Adipocyte (in vitro differentiated cells): ENCODE measurements around the gene SNCAIP.
A peak's percentile ranks its signal among the peaks of the same experiment; 100 is the strongest.

Source experiments
- DNase-seq: peaks from one replicate; pipeline ENCODE4 v3.0.0-alpha.2; 2015; ENCODE audit warnings: low read depth
- H3K27me3 ChIP-seq: replicated peaks from 2 replicates; pipeline ENCODE4 v1.7.0; 2013; ENCODE audit warnings: mild to moderate bottlenecking, low read length, moderate library complexity; ENCODE audit not compliant: control insufficient read depth, insufficient read depth
- H3K36me3 ChIP-seq: 2 replicates; pipeline ENCODE4 v1.7.0; 2013; ENCODE audit warnings: low read length, mild to moderate bottlenecking, moderate library complexity; ENCODE audit not compliant: control insufficient read depth, insufficient read depth, severe bottlenecking
- H3K4me1 ChIP-seq: 2 replicates; pipeline ENCODE4 v1.7.0; 2013; ENCODE audit warnings: mild to moderate bottlenecking, low read length, moderate library complexity; ENCODE audit not compliant: control insufficient read depth, insufficient read depth
- H3K4me3 ChIP-seq: 2 replicates; pipeline ENCODE4 v1.7.0; 2013; ENCODE audit warnings: mild to moderate bottlenecking, low read length, moderate library complexity
- H3K9ac ChIP-seq: 2 replicates; pipeline ENCODE4 v1.7.0; 2013; ENCODE audit warnings: mild to moderate bottlenecking, low read length, moderate library complexity
- H3K9me3 ChIP-seq: 2 replicates; pipeline ENCODE4 v1.7.0; 2013; ENCODE audit warnings: mild to moderate bottlenecking, low read length, moderate library complexity; ENCODE audit not compliant: control insufficient read depth

Gene SNCAIP

GRCh38 chr5:122415801-122416120, 103.7 kb downstream of the SNCAIP start:
- H3K4me1 ChIP-seq = no peaks in the 10 kb centered on the region
- no peak overlapping the region for H3K4me3 ChIP-seq
- DNase-seq = no peak
- H3K9ac ChIP-seq = no peak overlapping the region
- no peaks in the 10 kb centered on the region for H3K9me3 ChIP-seq
- no peaks in the 10 kb centered on the region for H3K27me3 ChIP-seq
- H3K36me3 ChIP-seq = no peaks in the 10 kb centered on the region

GRCh38 chr5:122419142-122419894, 107.3 kb downstream of the SNCAIP start:
- H3K9me3 ChIP-seq = no peaks in the 10 kb centered on the region
- no peaks in the 10 kb centered on the region for H3K4me1 ChIP-seq
- no peak for DNase-seq
- H3K9ac ChIP-seq = no peak overlapping the region
- no peaks in the 10 kb centered on the region for H3K27me3 ChIP-seq
- no peaks in the 10 kb centered on the region for H3K36me3 ChIP-seq
- no peak overlapping the region for H3K4me3 ChIP-seq

GRCh38 chr5:122420091-122420490, 108.1 kb downstream of the SNCAIP start:
- peak; percentile 53 for DNase-seq
- Histone ChIP-seq H3K9me3 (no peaks in the 10 kb centered on the region), H3K27me3 (no peaks in the 10 kb centered on the region), H3K9ac (no peak overlapping the region), H3K4me1 (no peaks in the 10 kb centered on the region), H3K4me3 (no peak overlapping the region), H3K36me3 (no peaks in the 10 kb centered on the region)

GRCh38 chr5:122420537-122421236, 108.7 kb downstream of the SNCAIP start:
- Histone ChIP-seq H3K27me3 (no peaks in the 10 kb centered on the region), H3K9ac (no peak overlapping the region), H3K4me1 (no peaks in the 10 kb centered on the region), H3K36me3 (no peaks in the 10 kb centered on the region), H3K4me3 (no peak overlapping the region), H3K9me3 (no peaks in the 10 kb centered on the region)
- no peak for DNase-seq

GRCh38 chr5:122421374-122422079, 109.5 kb downstream of the SNCAIP start:
- no peaks in the 10 kb centered on the region for H3K36me3 ChIP-seq
- DNase-seq = no peak
- no peaks in the 10 kb centered on the region for H3K4me1 ChIP-seq
- no peak overlapping the region for H3K4me3 ChIP-seq
- no peaks in the 10 kb centered on the region for H3K9me3 ChIP-seq
- H3K9ac ChIP-seq = no peak overlapping the region
- no peaks in the 10 kb centered on the region for H3K27me3 ChIP-seq

- no peak for DNase-seq
- H3K9ac ChIP-seq = no peak overlapping the region
Measured at GRCh38 chr5:122423221-122423620, 111.2 kb downstream of the SNCAIP start.

GRCh38 chr5:122424132-122424531, 112.1 kb downstream of the SNCAIP start:
- Histone ChIP-seq H3K9me3 (no peaks in the 10 kb centered on the region), H3K4me1 (no peaks in the 10 kb centered on the region), H3K4me3 (no peak overlapping the region), H3K36me3 (no peaks in the 10 kb centered on the region), H3K9ac (no peak overlapping the region), H3K27me3 (no peaks in the 10 kb centered on the region)
- no peak for DNase-seq

More at GRCh38 chr5:122423221-122423620, 111.2 kb downstream of the SNCAIP start:
- no peak overlapping the region for H3K4me3 ChIP-seq
- H3K36me3 ChIP-seq = no peaks in the 10 kb centered on the region
- H3K9me3 ChIP-seq = no peaks in the 10 kb centered on the region
- no peaks in the 10 kb centered on the region for H3K4me1 ChIP-seq
- H3K27me3 ChIP-seq = no peaks in the 10 kb centered on the region

- Histone ChIP-seq H3K27me3 (no peaks in the 10 kb centered on the region), H3K9me3 (no peaks in the 10 kb centered on the region), H3K4me3 (no peak overlapping the region), H3K9ac (no peak overlapping the region), H3K4me1 (no peaks in the 10 kb centered on the region), H3K36me3 (no peaks in the 10 kb centered on the region)
- no peak for DNase-seq
Measured at GRCh38 chr5:122426301-122426700, 114.3 kb downstream of the SNCAIP start.

- no peak for DNase-seq
- no peak overlapping the region for H3K9ac ChIP-seq
- H3K4me1 ChIP-seq = no peaks in the 10 kb centered on the region
- no peak overlapping the region for H3K4me3 ChIP-seq
- H3K9me3 ChIP-seq = no peaks in the 10 kb centered on the region
- H3K36me3 ChIP-seq = no peaks in the 10 kb centered on the region
- H3K27me3 ChIP-seq = no peaks in the 10 kb centered on the region
Measured at GRCh38 chr5:122427621-122428020, 115.6 kb downstream of the SNCAIP start.

- Histone ChIP-seq H3K9me3 (no peaks in the 10 kb centered on the region), H3K9ac (no peak overlapping the region), H3K4me3 (no peak overlapping the region), H3K36me3 (no peaks in the 10 kb centered on the region), H3K27me3 (no peaks in the 10 kb centered on the region), H3K4me1 (no peaks in the 10 kb centered on the region)
- no peak for DNase-seq
Measured at GRCh38 chr5:122429545-122430318, 117.7 kb downstream of the SNCAIP start.

GRCh38 chr5:122430319-122430586, 118.2 kb downstream of the SNCAIP start:
- no peaks in the 10 kb centered on the region for H3K4me1 ChIP-seq
- no peak for DNase-seq
- H3K36me3 ChIP-seq = no peaks in the 10 kb centered on the region
- no peak overlapping the region for H3K9ac ChIP-seq
- no peak overlapping the region for H3K4me3 ChIP-seq
- no peaks in the 10 kb centered on the region for H3K27me3 ChIP-seq
- no peaks in the 10 kb centered on the region for H3K9me3 ChIP-seq
